Neural progenitor cell (in vitro differentiated cells): Measurements from ENCODE around the gene RAMACL. TPM values are rescaled to one million over a fixed set of nuclear protein-coding genes. Genes with fewer than 3 reads are reported as not detected.

Experiments used
- DNase-seq: peaks from one replicate; pipeline ENCODE4 v3.0.0-alpha.2; 2016; ENCODE audit warnings: low spot score
- H2AFZ ChIP-seq: fragments of 200-600 bp; sonication (generic); replicated peaks from 2 replicates; pipeline ENCODE4 v1.6.1; 2016; ENCODE audit warnings: antibody characterized with exemption
- H3F3A ChIP-seq: fragments of 200-600 bp; sonication (generic); 2 replicates; pipeline ENCODE4 v1.6.1; 2016; ENCODE audit warnings: antibody characterized with exemption, low read depth
- H3K27ac ChIP-seq: fragments of 200-600 bp; sonication (generic); 2 replicates; pipeline ENCODE4 v1.5.1; 2016; ENCODE audit warnings: mild to moderate bottlenecking
- H3K27me3 ChIP-seq: fragments of 200-600 bp; sonication (generic); 2 replicates; pipeline ENCODE4 v1.6.1; 2016; ENCODE audit warnings: mild to moderate bottlenecking, moderate library complexity
- H3K36me3 ChIP-seq: fragments of 200-600 bp; sonication (generic); 2 replicates; pipeline ENCODE4 v1.5.1; 2016
- H3K4me1 ChIP-seq: fragments of 200-600 bp; sonication (generic); 2 replicates; pipeline ENCODE4 v1.6.1; 2016; ENCODE audit warnings: mixed run types
- H3K4me2 ChIP-seq: fragments of 200-600 bp; sonication (generic); 2 replicates; pipeline ENCODE4 v1.6.1; 2016
- H3K4me3 ChIP-seq: fragments of 200-600 bp; sonication (generic); 2 replicates; pipeline ENCODE4 v1.5.1; 2016
- H3K79me2 ChIP-seq: fragments of 200-600 bp; sonication (generic); 2 replicates; pipeline ENCODE4 v1.6.1; 2016; ENCODE audit warnings: low read depth
- H3K9ac ChIP-seq: fragments of 200-600 bp; sonication (generic); 2 replicates; pipeline ENCODE4 v1.6.1; 2016
- H3K9me3 ChIP-seq: fragments of 200-600 bp; sonication (generic); 2 replicates; pipeline ENCODE4 v1.5.1; 2016; ENCODE audit warnings: low read depth
- H4K20me1 ChIP-seq: fragments of 200-600 bp; sonication (generic); 2 replicates; pipeline ENCODE4 v1.6.1; 2016; ENCODE audit warnings: low read depth
- H3K27ac Mint-ChIP-seq: 3 replicates; pipeline ENCODE4 v1.8.0; 2021; ENCODE audit warnings: mixed read lengths
- H3K27me3 Mint-ChIP-seq: 2 replicates; pipeline ENCODE4 v1.8.0; 2022; ENCODE audit warnings: low read depth, mild to moderate bottlenecking, inconsistent platforms, moderate library complexity, mixed read lengths; ENCODE audit not compliant: insufficient read depth
- H3K36me3 Mint-ChIP-seq: 3 replicates; pipeline ENCODE4 v1.8.0; 2021; ENCODE audit warnings: mixed read lengths
- H3K4me1 Mint-ChIP-seq: 3 replicates; pipeline ENCODE4 v1.8.0; 2021; ENCODE audit warnings: mixed read lengths
- H3K4me3 Mint-ChIP-seq: 3 replicates; pipeline ENCODE4 v1.8.0; 2021; ENCODE audit warnings: mild to moderate bottlenecking, moderate library complexity, mixed read lengths
- H3K9me3 Mint-ChIP-seq: 3 replicates; pipeline ENCODE4 v1.8.0; 2020; ENCODE audit warnings: mixed read lengths
- EZH2 ChIP-seq: fragments of 200-600 bp; sonication (generic); IDR thresholded peaks from 2 replicates; pipeline ENCODE4 v1.6.1; 2017; ENCODE audit warnings: antibody characterized with exemption, mild to moderate bottlenecking, moderate library complexity
- EZH2phosphoT487 ChIP-seq: fragments of 200-600 bp; sonication (generic); IDR thresholded peaks from 2 replicates; pipeline ENCODE4 v1.6.1; 2017; ENCODE audit warnings: antibody characterized with exemption
- total RNA-seq: library from RNA; depleted of rRNA; stranded (reverse); fragments of >200 nt; gene quantifications from 2 replicates; pipeline ENCODE4 v1.2.3, GENCODE V29; 2015; ENCODE audit warnings: low replicate concordance
- TF ChIP-seq, protein P1 (sequence below): fragments of 200-600 bp; sonication (generic); IDR thresholded peaks from 2 replicates; pipeline ENCODE4 v1.5.1; 2017; ENCODE audit warnings: antibody characterized with exemption, mild to moderate bottlenecking

Gene RAMACL
- total RNA-seq, 1 donor from 2014 or later = 0.19 TPM

DNA sequence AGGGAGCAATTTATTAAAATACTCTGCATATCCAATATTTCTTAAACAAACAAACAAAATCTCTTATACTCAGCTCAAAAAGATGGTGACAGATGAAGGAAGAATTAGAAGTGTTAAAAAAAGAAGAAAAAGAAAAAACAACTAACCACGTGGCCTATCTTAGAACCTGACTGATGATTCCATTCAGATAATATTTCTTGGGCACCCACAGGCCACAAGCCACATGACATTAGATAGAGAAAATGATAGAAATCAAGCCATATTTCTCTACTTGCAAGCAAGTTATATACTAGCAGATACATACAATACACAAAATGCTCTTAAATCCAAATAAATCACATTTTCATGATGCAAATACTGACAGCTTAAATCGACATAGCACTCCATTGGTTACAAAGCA, 14.5 kb upstream of the RAMACL start:
- no peak for DNase-seq
- H3K27ac Mint-ChIP-seq = no peak overlapping the region

DNA sequence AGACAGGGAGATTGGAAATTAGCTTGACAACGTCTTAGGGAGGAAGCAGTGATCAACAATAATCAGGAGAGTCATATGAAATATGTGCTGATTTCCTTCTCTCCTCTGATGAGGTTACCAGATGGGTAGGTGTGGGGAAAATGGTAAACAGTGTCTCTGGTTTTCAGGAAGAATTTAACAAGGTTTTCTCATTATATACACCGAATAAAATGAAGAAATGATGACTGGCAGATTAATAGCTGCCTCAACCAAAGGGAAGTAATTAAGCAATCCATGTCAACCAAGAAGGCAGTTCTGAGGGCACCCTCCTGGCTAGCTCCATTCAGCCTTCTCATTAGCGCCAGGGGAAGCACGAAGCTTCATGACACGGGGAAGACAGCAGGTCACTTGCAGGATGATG, 12.7 kb upstream of the RAMACL start:
- H4K20me1 ChIP-seq = no peaks in the 10 kb centered on the region
- no peak overlapping the region for H3K4me3 Mint-ChIP-seq
- no peaks in the 10 kb centered on the region for H3K9me3 ChIP-seq
- no peak overlapping the region for H3K9ac ChIP-seq
- no peaks in the 10 kb centered on the region for H3K36me3 ChIP-seq
- H3K27me3 Mint-ChIP-seq = no peaks in the 10 kb centered on the region
- H3K4me1 ChIP-seq = peaks cover 17% of the 10 kb centered on the region
- no peak overlapping the region for H3K4me3 ChIP-seq
- H3F3A ChIP-seq = peaks cover 11% of the 10 kb centered on the region
- TF ChIP-seq EZH2phosphoT487 (no peak), EZH2 (no peak)
- TF ChIP-seq, protein P1, sequence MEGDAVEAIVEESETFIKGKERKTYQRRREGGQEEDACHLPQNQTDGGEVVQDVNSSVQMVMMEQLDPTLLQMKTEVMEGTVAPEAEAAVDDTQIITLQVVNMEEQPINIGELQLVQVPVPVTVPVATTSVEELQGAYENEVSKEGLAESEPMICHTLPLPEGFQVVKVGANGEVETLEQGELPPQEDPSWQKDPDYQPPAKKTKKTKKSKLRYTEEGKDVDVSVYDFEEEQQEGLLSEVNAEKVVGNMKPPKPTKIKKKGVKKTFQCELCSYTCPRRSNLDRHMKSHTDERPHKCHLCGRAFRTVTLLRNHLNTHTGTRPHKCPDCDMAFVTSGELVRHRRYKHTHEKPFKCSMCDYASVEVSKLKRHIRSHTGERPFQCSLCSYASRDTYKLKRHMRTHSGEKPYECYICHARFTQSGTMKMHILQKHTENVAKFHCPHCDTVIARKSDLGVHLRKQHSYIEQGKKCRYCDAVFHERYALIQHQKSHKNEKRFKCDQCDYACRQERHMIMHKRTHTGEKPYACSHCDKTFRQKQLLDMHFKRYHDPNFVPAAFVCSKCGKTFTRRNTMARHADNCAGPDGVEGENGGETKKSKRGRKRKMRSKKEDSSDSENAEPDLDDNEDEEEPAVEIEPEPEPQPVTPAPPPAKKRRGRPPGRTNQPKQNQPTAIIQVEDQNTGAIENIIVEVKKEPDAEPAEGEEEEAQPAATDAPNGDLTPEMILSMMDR = no peak
- no peak for DNase-seq
- H3K9me3 Mint-ChIP-seq = peaks cover 11% of the 10 kb centered on the region
- H3K4me2 ChIP-seq = no peak overlapping the region
- H3K27me3 ChIP-seq = no peaks in the 10 kb centered on the region
- peaks cover 36% of the 10 kb centered on the region for H3K4me1 Mint-ChIP-seq
- no peak overlapping the region for H3K27ac ChIP-seq
- peaks cover 8% of the 10 kb centered on the region for H3K79me2 ChIP-seq
- no peak overlapping the region for H3K27ac Mint-ChIP-seq
- H3K36me3 Mint-ChIP-seq = peaks cover 20% of the 10 kb centered on the region
- H2AFZ ChIP-seq = no peak overlapping the region

More for the DNA sequence above, 14.5 kb upstream of the RAMACL start:
- Mint-ChIP-seq H3K9me3 (peaks cover 11% of the 10 kb centered on the region), H3K27me3 (no peaks in the 10 kb centered on the region), H3K4me1 (peaks cover 36% of the 10 kb centered on the region), H3K36me3 (peaks cover 22% of the 10 kb centered on the region), H3K4me3 (no peak overlapping the region)
- peaks cover 15% of the 10 kb centered on the region for H3K79me2 ChIP-seq
- H2AFZ ChIP-seq = no peak overlapping the region
- no peaks in the 10 kb centered on the region for H4K20me1 ChIP-seq
- H3K4me1 ChIP-seq = peaks cover 17% of the 10 kb centered on the region
- no peak overlapping the region for H3K4me3 ChIP-seq
- peaks cover 11% of the 10 kb centered on the region for H3F3A ChIP-seq
- no peaks in the 10 kb centered on the region for H3K27me3 ChIP-seq
- TF ChIP-seq, protein P1 = no peak
- no peak for TF ChIP-seq EZH2phosphoT487
- TF ChIP-seq EZH2 = no peak
- H3K27ac ChIP-seq = no peak overlapping the region
- H3K36me3 ChIP-seq = no peaks in the 10 kb centered on the region
- no peaks in the 10 kb centered on the region for H3K9me3 ChIP-seq
- H3K9ac ChIP-seq = no peak overlapping the region
- H3K4me2 ChIP-seq = no peak overlapping the region

DNA sequence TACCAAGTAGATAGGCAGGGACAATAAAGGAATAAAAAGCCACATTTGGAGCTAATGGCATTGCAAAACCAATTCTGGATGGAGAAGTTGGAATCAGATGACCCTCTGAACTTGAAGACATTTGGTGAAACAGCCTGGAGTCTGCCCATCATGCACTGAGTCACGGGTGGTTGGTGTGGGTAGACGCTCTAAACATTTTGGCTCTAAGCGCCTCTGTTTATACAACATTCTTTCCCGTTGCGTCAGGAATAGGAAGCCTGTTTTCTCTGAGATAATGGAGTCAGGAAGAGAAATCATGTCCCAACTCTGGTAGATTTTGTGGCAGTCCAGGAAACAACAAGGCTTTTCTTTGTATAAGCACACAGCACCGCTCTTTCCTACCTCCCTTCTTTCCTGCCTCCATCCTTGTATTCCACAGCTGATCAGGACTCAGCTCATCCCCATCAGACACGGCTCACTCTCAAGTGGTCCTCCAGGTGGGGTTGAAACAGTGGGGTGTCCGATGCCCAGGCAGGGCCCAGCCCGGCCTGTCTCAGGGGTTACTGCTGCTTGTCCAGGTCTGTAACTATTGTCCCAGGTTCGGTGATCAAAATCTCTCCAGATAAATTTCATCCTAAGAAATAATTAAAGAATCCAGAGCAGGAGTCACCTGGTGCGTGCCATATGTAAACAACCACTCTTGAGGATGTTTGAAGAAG, 12.1 kb upstream of the RAMACL start:
- Histone ChIP-seq H3K9ac (no peak overlapping the region), H4K20me1 (no peaks in the 10 kb centered on the region), H3K4me1 (peaks cover 17% of the 10 kb centered on the region), H3F3A (peaks cover 11% of the 10 kb centered on the region), H3K36me3 (no peaks in the 10 kb centered on the region), H3K4me3 (no peak overlapping the region), H2AFZ (no peak overlapping the region), H3K27ac (no peak overlapping the region), H3K27me3 (no peaks in the 10 kb centered on the region), H3K4me2 (peak overlapping the region; percentile 53), H3K79me2 (peaks cover 8% of the 10 kb centered on the region), H3K9me3 (no peaks in the 10 kb centered on the region)
- peaks cover 36% of the 10 kb centered on the region for H3K4me1 Mint-ChIP-seq
- no peaks in the 10 kb centered on the region for H3K27me3 Mint-ChIP-seq
- peaks cover 20% of the 10 kb centered on the region for H3K36me3 Mint-ChIP-seq
- H3K4me3 Mint-ChIP-seq = no peak overlapping the region
- peaks cover 11% of the 10 kb centered on the region for H3K9me3 Mint-ChIP-seq
- no peak overlapping the region for H3K27ac Mint-ChIP-seq
- TF ChIP-seq EZH2 (no peak), EZH2phosphoT487 (no peak)
- TF ChIP-seq, protein P1 = no peak
- DNase-seq = no peak
